ENCODE results near the gene RTCB.
"Not testable (repeated sequence)": the region's sequence is repeated elsewhere in the genome, so short reads cannot be mapped to it uniquely, and the experiment has no call there.

RTCB gene

GRCh38 chr22:32385681-32386080, 26.4 kb downstream of the RTCB start:
- DNase-seq = no peak

GRCh38 chr22:32380991-32381390, 31.1 kb downstream of the RTCB start:
- DNase-seq = no peak

GRCh38 chr22:32378707-32379272, 33.3 kb downstream of the RTCB start:
- peak; percentile 52 to 63 (median 62) for DNase-seq

- DNase-seq = no peak
Observed at GRCh38 chr22:32376681-32377080, 35.4 kb downstream of the RTCB start.

GRCh38 chr22:32375678-32376450, 36.2 kb downstream of the RTCB start:
- DNase-seq = no peak

- DNase-seq = no peak
Observed at GRCh38 chr22:32364210-32364609, 47.8 kb downstream of the RTCB start.

- no peak for DNase-seq
Observed at GRCh38 chr22:32361257-32361656, 50.8 kb downstream of the RTCB start.

- not testable (repeated sequence) for DNase-seq
Observed at GRCh38 chr22:32360096-32360495, 52.0 kb downstream of the RTCB start.

- DNase-seq = not testable (repeated sequence)
Observed at GRCh38 chr22:32357567-32357966, 54.5 kb downstream of the RTCB start, which contains the start of gene RFPL3. Gene RFPL3, plus strand, starts transcription at chr22:32357867. Its CDS starts 205 bp downstream, at chr22:32358072.

GRCh38 chr22:32355760-32356159, 56.3 kb downstream of the RTCB start:
- no peak for DNase-seq

GRCh38 chr22:32354360-32355351, 57.4 kb downstream of the RTCB start:
- peak; percentile 2 to 41 (median 5) for DNase-seq

- DNase-seq = no peak
Observed at GRCh38 chr22:32353840-32354239, 58.2 kb downstream of the RTCB start.

- no peak for DNase-seq
Observed at GRCh38 chr22:32353292-32353691, 58.8 kb downstream of the RTCB start.

GRCh38 chr22:32352681-32353080, 59.4 kb downstream of the RTCB start:
- no peak for DNase-seq

- DNase-seq = not testable (repeated sequence)
Observed at GRCh38 chr22:32351875-32352274, 60.2 kb downstream of the RTCB start.

GRCh38 chr22:32348031-32348611, 63.9 kb downstream of the RTCB start:
- DNase-seq = no peak

GRCh38 chr22:32343941-32344340, 68.1 kb downstream of the RTCB start:
- no peak for DNase-seq

- no peak for DNase-seq
Observed at GRCh38 chr22:32342977-32343376, 69.1 kb downstream of the RTCB start.

GRCh38 chr22:32341122-32341740, 70.8 kb downstream of the RTCB start:
- DNase-seq = no peak

- no peak for DNase-seq
Observed at GRCh38 chr22:32340411-32340810, 71.6 kb downstream of the RTCB start.

- no peak for DNase-seq
Observed at GRCh38 chr22:32339190-32340012, 72.6 kb downstream of the RTCB start.
